RWPE1 (cell line): ENCODE data around the gene SWSAP1.
"Not testable (repeated sequence)": the region's sequence is repeated elsewhere in the genome, so short reads cannot be mapped to it uniquely, and the experiment has no call there.

ENCODE experiments used
- CTCF ChIA-PET: fragments of 350-600 bp; sonication (Branson Sonifier 250); formaldehyde crosslinking; extraction: SDS; loops from one replicate; lab custom pipeline; 2021; lab: Yijun Ruan, JAX
- POLR2A ChIA-PET: fragments of 400-600 bp; formaldehyde crosslinking; extraction: SDS; loops from one replicate; lab custom pipeline; 2020; ENCODE audit warnings: antibody characterized with exemption; ENCODE audit not compliant: low non-redundant PET; lab: Yijun Ruan, JAX
- DNase-seq: peaks from one replicate; pipeline ENCODE4 v3.0.0; 2012; ENCODE audit warnings: low spot score
- H3K27ac ChIP-seq: fragments of 450-650 bp; 2 replicates; pipeline ENCODE4 v1.5.1; 2017
- CTCF ChIP-seq: fragments of 450-650 bp; conservative IDR thresholded peaks from 2 replicates; pipeline ENCODE4 v1.5.1; 2017; ENCODE audit warnings: low read depth, mild to moderate bottlenecking

Gene SWSAP1

GRCh38 chr19:11378319-11379189 is 4.1 kb downstream of the SWSAP1 start:
- ChIA-PET CTCF (interaction anchor here (0.7 kb wide), 1 partner anchor 17 kb away, joined by 3 read pairs; no protein-coding TSS in a partner anchor), POLR2A (no interaction called here)
- peak; percentile 37 for TF ChIP-seq CTCF
- peak overlapping the region; percentile 96 for H3K27ac ChIP-seq
- DNase-seq: peak; percentile 89

DNA sequence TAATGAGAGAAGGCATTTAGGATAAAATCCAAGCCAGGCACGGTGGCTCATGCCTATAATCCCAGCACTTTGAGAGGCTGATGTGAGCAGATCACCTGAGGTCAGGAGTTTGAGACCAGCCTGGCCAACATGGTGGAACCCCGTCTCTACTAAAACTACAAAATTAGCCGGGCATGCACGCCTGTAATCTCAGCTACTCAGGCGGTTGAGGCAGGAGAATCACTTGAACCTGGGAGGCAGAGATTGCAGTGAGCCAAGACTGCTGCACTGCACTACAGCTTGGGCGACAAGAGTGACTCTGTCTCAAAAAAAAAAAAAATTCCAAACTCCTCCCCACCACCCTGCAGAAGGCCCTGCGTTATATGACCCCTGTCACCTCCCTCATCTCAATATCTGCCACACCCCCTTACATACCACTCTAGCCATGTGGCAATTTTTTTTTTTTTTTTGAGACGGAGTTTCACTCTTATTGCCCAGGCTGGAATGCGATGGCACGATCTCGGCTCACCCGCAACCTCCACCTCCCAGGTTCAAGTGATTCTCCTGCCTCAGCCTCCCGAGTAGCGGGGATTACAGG is 4.9 kb downstream of the SWSAP1 start:
- POLR2A ChIA-PET, DNase-seq: not testable (repeated sequence)
- CTCF ChIA-PET: interaction anchor here (0.6 to 0.7 kb wide), 2 partner anchors 80 to 192 kb away, joined by 3 to 7 read pairs; no protein-coding TSS in a partner anchor
- H3K27ac ChIP-seq: peak overlapping the region; percentile 96

DNA sequence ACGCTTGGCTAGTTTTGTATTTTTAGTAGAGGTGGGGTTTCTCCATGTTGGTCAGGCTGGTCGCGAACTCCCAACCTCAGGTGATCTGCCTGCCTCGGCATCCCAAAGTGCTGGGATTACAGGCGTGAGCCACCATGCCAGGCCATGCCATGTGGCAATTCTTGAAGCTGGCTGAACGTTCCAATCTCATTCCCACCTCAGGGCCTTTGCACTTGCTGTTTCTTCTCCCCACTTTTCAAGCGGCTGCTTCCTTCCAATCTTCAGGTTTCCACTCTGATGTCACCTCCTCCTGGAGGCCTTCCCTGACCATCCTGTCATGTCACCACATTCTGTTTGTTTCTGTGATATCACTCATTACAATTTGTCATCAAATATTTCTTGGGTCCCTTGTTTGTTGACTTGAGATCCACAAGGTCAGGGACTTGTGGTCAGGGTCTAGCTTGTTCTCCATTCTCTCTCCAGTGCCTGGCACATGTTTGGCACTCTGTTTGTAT is 5.4 kb downstream of the SWSAP1 start:
- peak overlapping the region; percentile 96 for H3K27ac ChIP-seq
- no peak for DNase-seq
- ChIA-PET CTCF (interaction anchor here (0.6 to 1.4 kb wide), 3 partner anchors 67 to 192 kb away, joined by 3 to 7 read pairs (median 4); no protein-coding TSS in a partner anchor), POLR2A (no interaction called here)
- no peak for TF ChIP-seq CTCF

- POLR2A ChIA-PET: interaction anchor here (0.5 to 1.2 kb wide), 4 partner anchors 36 to 80 kb away, joined by 3 to 7 read pairs (median 4); partner anchors contain the start of genes CCDC159 and TMEM205
- DNase-seq: peak; percentile 100
- CTCF ChIA-PET: interaction anchor here (0.6 to 1.5 kb wide), 18 partner anchors 8 to 391 kb away, joined by 3 to 17 read pairs (median 4); partner anchors contain the start of genes CCDC159, ELAVL3, PRKCSH and RAB3D
- peak; percentile 87 for TF ChIP-seq CTCF
- peak overlapping the region; percentile 96 for H3K27ac ChIP-seq
These were observed 6.4 kb downstream of the SWSAP1 start for GRCh38 chr19:11380653-11381537.

DNA sequence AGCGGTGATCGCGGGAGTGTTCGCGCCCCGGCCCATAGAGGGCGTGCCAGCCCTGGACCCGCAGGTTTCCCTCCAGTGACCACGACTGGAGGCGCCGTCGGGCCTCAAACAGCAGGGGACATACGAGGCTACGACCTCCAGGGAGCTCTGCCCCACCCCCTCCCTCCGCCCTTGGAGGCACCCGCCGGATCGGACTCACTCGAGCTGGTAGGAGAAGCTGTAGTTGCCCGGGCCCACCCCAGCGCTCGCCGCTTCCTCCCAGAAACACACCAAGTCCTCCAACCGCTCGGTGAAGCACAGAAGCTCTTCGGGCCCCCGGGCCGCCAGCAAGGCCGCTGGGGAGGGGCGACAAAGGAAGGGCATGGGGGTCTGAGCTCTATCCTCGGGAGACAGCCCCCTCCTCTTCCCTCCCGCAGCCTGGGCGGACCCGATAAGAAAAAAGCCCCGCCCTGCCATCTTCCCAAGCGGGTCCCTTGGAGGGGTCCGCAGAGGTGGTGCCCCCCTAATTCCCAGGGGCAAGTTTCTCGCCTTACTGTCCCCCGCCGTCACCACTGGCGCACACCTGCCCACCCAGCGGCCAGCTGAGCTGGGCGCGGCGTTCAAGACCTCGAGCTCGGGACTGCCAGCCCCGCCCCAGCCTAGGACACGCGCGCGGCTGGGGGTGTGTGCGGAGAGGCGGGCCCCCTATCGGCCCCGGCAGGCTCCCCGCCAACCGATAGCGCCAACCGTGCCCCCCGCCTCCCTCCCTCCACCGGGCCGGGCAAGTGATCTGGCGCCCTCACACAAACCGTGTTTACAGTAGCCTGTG is 8.6 kb downstream of the SWSAP1 start:
- peak; percentile 70 for TF ChIP-seq CTCF
- DNase-seq: no peak
- H3K27ac ChIP-seq: peak overlapping the region; percentile 56
- ChIA-PET CTCF (interaction anchor here (0.5 to 1.8 kb wide), 15 partner anchors 14 to 316 kb away, joined by 3 to 11 read pairs (median 4); partner anchors contain the start of gene ELAVL3), POLR2A (interaction anchor here (0.6 to 2.1 kb wide), 2 partner anchors 37 to 99 kb away, joined by 10 read pairs; no protein-coding TSS in a partner anchor)
